ENCODE measurements around the gene RBM15. TPM values are rescaled to one million over a fixed set of nuclear protein-coding genes. Genes with fewer than 3 reads are reported as not detected.

RBM15 gene
- total RNA-seq, 1 experiment from 2014 or later = 44.0 TPM

- BruUV-seq (replicated peaks) = no TSS peak
- DNase-seq (ENCODE audit: low read depth, low spot score) (no peak), ATAC-seq (no peak)
- 0 out of 2 replicates have a peak, but pooled peaks cover 2% of the 10 kb centered on the region for H4K20me1 ChIP-seq (ENCODE audit: insufficient read depth)
- H3K9me2 ChIP-seq (ENCODE audit: insufficient read depth) = no peaks in the 10 kb centered on the region
- peaks cover 0 to 4% of the 10 kb centered on the region in 2 experiments; a peak in 1 of 4 replicates for H3K4me1 ChIP-seq (ENCODE audit: control insufficient read depth in 1 of 2, insufficient read depth in 2 of 2, low read length in 2 of 2)
- no peak overlapping the region for H3K4me2 ChIP-seq (ENCODE audit: low read length)
- H3K9me3 ChIP-seq (ENCODE audit: control insufficient read depth in 1 of 2, insufficient read depth in 1 of 2, low read depth in 1 of 2, low read length in 2 of 2) = no peaks in the 10 kb centered on the region
- H3K27me3 ChIP-seq (ENCODE audit: insufficient read depth, low read length) = no peaks in the 10 kb centered on the region
- ChIA-PET RAD21 (ENCODE audit: low non-redundant PET in 1 of 2, low total read pairs in 2 of 2, uncharacterized antibody in 2 of 2, unreplicated experiment in 2 of 2) (no interaction called here), POLR2A (no interaction called here), CTCF (no interaction called here)
- H3K4me3 ChIP-seq (replicated peaks in 1 of 2; ENCODE audit: low read depth in 1 of 2, low read length in 2 of 2) = no peak overlapping the region
- TF ChIP-seq SIN3A (IDR thresholded peaks at IDR 0.05; ENCODE audit: low read depth) (no peak), TCF7L2 (IDR thresholded peaks at IDR 0.05; ENCODE audit: borderline replicate concordance, extremely low read depth, insufficient read depth, insufficient read length) (no peak), YY1 (IDR thresholded peaks at IDR 0.05; ENCODE audit: extremely low read depth, insufficient replicate concordance, low read depth, low read length) (no peak)
- H3K27ac ChIP-seq (ENCODE audit: low read depth, low read length) = no peak overlapping the region
- H3K79me2 ChIP-seq (ENCODE audit: insufficient read depth, low read length) = peaks cover 25% of the 10 kb centered on the region
- no peak overlapping the region for H3K9ac ChIP-seq (ENCODE audit: low read length)
- H3K36me3 ChIP-seq (ENCODE audit: control insufficient read depth in 1 of 2, insufficient read depth in 2 of 2, low read length in 2 of 2) = peaks cover 27 to 30% of the 10 kb centered on the region in 2 experiments; a peak in 3 of 4 replicates
- no peak overlapping the region for H2AFZ ChIP-seq (ENCODE audit: low read depth, low read length, poor library complexity, severe bottlenecking)
- intact Hi-C loops (cut with micrococcal nuclease) = no loop called here
Measured at GRCh38 chr1:110375490-110375889, 36.3 kb downstream of the RBM15 start.

GRCh38 chr1:110380672-110381283 lies 41.6 kb downstream of the RBM15 start:
- no peak overlapping the region for H3K27ac ChIP-seq (ENCODE audit: low read depth, low read length)
- no peak overlapping the region for H3K4me3 ChIP-seq (replicated peaks in 1 of 2; ENCODE audit: low read depth in 1 of 2, low read length in 2 of 2)
- no peak for DNase-seq (ENCODE audit: low read depth, low spot score)
- POLR2A ChIA-PET = no interaction called here
- H3K36me3 ChIP-seq (ENCODE audit: control insufficient read depth in 1 of 2, insufficient read depth in 2 of 2, low read length in 2 of 2) = peaks cover 16 to 21% of the 10 kb centered on the region in 2 experiments; a peak in 3 of 4 replicates
- H3K9me3 ChIP-seq (ENCODE audit: control insufficient read depth in 1 of 2, insufficient read depth in 1 of 2, low read depth in 1 of 2, low read length in 2 of 2) = no peaks in the 10 kb centered on the region
- TF ChIP-seq, protein P1, sequence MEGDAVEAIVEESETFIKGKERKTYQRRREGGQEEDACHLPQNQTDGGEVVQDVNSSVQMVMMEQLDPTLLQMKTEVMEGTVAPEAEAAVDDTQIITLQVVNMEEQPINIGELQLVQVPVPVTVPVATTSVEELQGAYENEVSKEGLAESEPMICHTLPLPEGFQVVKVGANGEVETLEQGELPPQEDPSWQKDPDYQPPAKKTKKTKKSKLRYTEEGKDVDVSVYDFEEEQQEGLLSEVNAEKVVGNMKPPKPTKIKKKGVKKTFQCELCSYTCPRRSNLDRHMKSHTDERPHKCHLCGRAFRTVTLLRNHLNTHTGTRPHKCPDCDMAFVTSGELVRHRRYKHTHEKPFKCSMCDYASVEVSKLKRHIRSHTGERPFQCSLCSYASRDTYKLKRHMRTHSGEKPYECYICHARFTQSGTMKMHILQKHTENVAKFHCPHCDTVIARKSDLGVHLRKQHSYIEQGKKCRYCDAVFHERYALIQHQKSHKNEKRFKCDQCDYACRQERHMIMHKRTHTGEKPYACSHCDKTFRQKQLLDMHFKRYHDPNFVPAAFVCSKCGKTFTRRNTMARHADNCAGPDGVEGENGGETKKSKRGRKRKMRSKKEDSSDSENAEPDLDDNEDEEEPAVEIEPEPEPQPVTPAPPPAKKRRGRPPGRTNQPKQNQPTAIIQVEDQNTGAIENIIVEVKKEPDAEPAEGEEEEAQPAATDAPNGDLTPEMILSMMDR (IDR thresholded peaks at IDR 0.05 in 2 of 3, conservative IDR thresholded peaks at IDR 0.05 in 1 of 3; ENCODE audit: borderline replicate concordance in 1 of 3, insufficient read depth in 1 of 3, low read depth in 2 of 3, low read length in 2 of 3) = no peak
- TF ChIP-seq, protein P2, sequence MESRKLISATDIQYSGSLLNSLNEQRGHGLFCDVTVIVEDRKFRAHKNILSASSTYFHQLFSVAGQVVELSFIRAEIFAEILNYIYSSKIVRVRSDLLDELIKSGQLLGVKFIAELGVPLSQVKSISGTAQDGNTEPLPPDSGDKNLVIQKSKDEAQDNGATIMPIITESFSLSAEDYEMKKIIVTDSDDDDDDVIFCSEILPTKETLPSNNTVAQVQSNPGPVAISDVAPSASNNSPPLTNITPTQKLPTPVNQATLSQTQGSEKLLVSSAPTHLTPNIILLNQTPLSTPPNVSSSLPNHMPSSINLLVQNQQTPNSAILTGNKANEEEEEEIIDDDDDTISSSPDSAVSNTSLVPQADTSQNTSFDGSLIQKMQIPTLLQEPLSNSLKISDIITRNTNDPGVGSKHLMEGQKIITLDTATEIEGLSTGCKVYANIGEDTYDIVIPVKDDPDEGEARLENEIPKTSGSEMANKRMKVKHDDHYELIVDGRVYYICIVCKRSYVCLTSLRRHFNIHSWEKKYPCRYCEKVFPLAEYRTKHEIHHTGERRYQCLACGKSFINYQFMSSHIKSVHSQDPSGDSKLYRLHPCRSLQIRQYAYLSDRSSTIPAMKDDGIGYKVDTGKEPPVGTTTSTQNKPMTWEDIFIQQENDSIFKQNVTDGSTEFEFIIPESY (IDR thresholded peaks at IDR 0.05; ENCODE audit: extremely low read depth, insufficient replicate concordance, low read length) = no peak
- TF ChIP-seq CBX3 (IDR thresholded peaks at IDR 0.05; ENCODE audit: low read depth) (no peak), EGR1 (IDR thresholded peaks at IDR 0.05; ENCODE audit: low read depth) (no peak), POLR2AphosphoS5 (IDR thresholded peaks at IDR 0.05; ENCODE audit: low read depth, low read length) (no peak), YY1 (IDR thresholded peaks at IDR 0.05; ENCODE audit: extremely low read depth, insufficient replicate concordance, low read depth, low read length) (no peak), RAD21 (IDR thresholded peaks at IDR 0.05; ENCODE audit: low read depth) (no peak), SP1 (IDR thresholded peaks at IDR 0.05; ENCODE audit: low read depth) (no peak), SIN3A (IDR thresholded peaks at IDR 0.05; ENCODE audit: low read depth) (no peak), TCF7L2 (IDR thresholded peaks at IDR 0.05; ENCODE audit: borderline replicate concordance, extremely low read depth, insufficient read depth, insufficient read length) (no peak), EZH2 (IDR thresholded peaks at IDR 0.05) (no peak), FOSL1 (IDR thresholded peaks at IDR 0.05; ENCODE audit: low read depth) (no peak), POLR2A (IDR thresholded peaks at IDR 0.05; ENCODE audit: borderline replicate concordance, extremely low read depth, insufficient read depth, insufficient read length) (no peak)
- CTCF ChIA-PET = no interaction called here
- H3K4me2 ChIP-seq (ENCODE audit: low read length) = no peak overlapping the region
- ATAC-seq = no peak
- no peak overlapping the region for H2AFZ ChIP-seq (ENCODE audit: low read depth, low read length, poor library complexity, severe bottlenecking)
- H3K4me1 ChIP-seq (ENCODE audit: control insufficient read depth in 1 of 2, insufficient read depth in 2 of 2, low read length in 2 of 2) = peaks cover 0 to 9% of the 10 kb centered on the region in 2 experiments; a peak in 1 of 4 replicates
- no peaks in the 10 kb centered on the region for H3K9me2 ChIP-seq (ENCODE audit: insufficient read depth)
- H3K27me3 ChIP-seq (ENCODE audit: insufficient read depth, low read length) = no peaks in the 10 kb centered on the region
- intact Hi-C loops (cut with micrococcal nuclease) = no loop called here
- BruUV-seq (replicated peaks) = no TSS peak
- no peak overlapping the region for H3K9ac ChIP-seq (ENCODE audit: low read length)
- no peaks in the 10 kb centered on the region for H3K79me2 ChIP-seq (ENCODE audit: insufficient read depth, low read length)
- H4K20me1 ChIP-seq (ENCODE audit: insufficient read depth) = no peaks in the 10 kb centered on the region
- RAD21 ChIA-PET (ENCODE audit: low non-redundant PET in 1 of 2, low total read pairs in 2 of 2, uncharacterized antibody in 2 of 2, unreplicated experiment in 2 of 2) = no interaction called here
